ENCODE data around the gene TNFRSF1A. TPM values are rescaled to one million over a fixed set of nuclear protein-coding genes. Genes with fewer than 3 reads are reported as not detected.

TNFRSF1A gene
- total and polyA plus RNA-seq, 2 of the 13 experiments (the other 11 are each of a cell fraction or from before 2014, with no cell fraction given): 41.5 to 61.2 TPM

GRCh38 chr12:6335451-6336078 lies 6.3 kb downstream of the TNFRSF1A start (continued):
- TF ChIP-seq ZNF12 (CRISPR knock-in tag; IDR thresholded peaks at IDR 0.05) (peak; percentile 43; the same call in 1 of the 2 replicates), RFXANK (CRISPR knock-in tag; IDR thresholded peaks at IDR 0.05) (peak; percentile 58; the same call in 1 of the 2 replicates), RBM22 (optimal IDR thresholded peaks at IDR 0.05; ENCODE audit: low read length) (peak; percentile 75), SIN3A (IDR thresholded peaks at IDR 0.05; ENCODE audit: borderline replicate concordance, low read depth, low read length) (peak; percentile 65; the same call in 1 of the 2 replicates), TP53 (CRISPR knock-in tag; conservative IDR thresholded peaks at IDR 0.05) (peak; percentile 67; the same call in 1 of the 2 replicates), ZNF331 (CRISPR knock-in tag; IDR thresholded peaks at IDR 0.05) (no peak), POGK (CRISPR knock-in tag; conservative IDR thresholded peaks at IDR 0.05) (0 out of 2 replicates have a peak, but pooled peaks have one; percentile 52), HNF4A (CRISPR knock-in tag; IDR thresholded peaks at IDR 0.05) (peak; percentile 67)
- TF ChIP-seq, protein P1, sequence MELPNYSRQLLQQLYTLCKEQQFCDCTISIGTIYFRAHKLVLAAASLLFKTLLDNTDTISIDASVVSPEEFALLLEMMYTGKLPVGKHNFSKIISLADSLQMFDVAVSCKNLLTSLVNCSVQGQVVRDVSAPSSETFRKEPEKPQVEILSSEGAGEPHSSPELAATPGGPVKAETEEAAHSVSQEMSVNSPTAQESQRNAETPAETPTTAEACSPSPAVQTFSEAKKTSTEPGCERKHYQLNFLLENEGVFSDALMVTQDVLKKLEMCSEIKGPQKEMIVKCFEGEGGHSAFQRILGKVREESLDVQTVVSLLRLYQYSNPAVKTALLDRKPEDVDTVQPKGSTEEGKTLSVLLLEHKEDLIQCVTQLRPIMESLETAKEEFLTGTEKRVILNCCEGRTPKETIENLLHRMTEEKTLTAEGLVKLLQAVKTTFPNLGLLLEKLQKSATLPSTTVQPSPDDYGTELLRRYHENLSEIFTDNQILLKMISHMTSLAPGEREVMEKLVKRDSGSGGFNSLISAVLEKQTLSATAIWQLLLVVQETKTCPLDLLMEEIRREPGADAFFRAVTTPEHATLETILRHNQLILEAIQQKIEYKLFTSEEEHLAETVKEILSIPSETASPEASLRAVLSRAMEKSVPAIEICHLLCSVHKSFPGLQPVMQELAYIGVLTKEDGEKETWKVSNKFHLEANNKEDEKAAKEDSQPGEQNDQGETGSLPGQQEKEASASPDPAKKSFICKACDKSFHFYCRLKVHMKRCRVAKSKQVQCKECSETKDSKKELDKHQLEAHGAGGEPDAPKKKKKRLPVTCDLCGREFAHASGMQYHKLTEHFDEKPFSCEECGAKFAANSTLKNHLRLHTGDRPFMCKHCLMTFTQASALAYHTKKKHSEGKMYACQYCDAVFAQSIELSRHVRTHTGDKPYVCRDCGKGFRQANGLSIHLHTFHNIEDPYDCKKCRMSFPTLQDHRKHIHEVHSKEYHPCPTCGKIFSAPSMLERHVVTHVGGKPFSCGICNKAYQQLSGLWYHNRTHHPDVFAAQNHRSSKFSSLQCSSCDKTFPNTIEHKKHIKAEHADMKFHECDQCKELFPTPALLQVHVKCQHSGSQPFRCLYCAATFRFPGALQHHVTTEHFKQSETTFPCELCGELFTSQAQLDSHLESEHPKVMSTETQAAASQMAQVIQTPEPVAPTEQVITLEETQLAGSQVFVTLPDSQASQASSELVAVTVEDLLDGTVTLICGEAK (IDR thresholded peaks at IDR 0.05): no peak
- TF ChIP-seq, protein P1 (CRISPR knock-in tag; IDR thresholded peaks at IDR 0.05): peak; percentile 40; the same call in 1 of the 2 replicates
- TF ChIP-seq, protein P2, sequence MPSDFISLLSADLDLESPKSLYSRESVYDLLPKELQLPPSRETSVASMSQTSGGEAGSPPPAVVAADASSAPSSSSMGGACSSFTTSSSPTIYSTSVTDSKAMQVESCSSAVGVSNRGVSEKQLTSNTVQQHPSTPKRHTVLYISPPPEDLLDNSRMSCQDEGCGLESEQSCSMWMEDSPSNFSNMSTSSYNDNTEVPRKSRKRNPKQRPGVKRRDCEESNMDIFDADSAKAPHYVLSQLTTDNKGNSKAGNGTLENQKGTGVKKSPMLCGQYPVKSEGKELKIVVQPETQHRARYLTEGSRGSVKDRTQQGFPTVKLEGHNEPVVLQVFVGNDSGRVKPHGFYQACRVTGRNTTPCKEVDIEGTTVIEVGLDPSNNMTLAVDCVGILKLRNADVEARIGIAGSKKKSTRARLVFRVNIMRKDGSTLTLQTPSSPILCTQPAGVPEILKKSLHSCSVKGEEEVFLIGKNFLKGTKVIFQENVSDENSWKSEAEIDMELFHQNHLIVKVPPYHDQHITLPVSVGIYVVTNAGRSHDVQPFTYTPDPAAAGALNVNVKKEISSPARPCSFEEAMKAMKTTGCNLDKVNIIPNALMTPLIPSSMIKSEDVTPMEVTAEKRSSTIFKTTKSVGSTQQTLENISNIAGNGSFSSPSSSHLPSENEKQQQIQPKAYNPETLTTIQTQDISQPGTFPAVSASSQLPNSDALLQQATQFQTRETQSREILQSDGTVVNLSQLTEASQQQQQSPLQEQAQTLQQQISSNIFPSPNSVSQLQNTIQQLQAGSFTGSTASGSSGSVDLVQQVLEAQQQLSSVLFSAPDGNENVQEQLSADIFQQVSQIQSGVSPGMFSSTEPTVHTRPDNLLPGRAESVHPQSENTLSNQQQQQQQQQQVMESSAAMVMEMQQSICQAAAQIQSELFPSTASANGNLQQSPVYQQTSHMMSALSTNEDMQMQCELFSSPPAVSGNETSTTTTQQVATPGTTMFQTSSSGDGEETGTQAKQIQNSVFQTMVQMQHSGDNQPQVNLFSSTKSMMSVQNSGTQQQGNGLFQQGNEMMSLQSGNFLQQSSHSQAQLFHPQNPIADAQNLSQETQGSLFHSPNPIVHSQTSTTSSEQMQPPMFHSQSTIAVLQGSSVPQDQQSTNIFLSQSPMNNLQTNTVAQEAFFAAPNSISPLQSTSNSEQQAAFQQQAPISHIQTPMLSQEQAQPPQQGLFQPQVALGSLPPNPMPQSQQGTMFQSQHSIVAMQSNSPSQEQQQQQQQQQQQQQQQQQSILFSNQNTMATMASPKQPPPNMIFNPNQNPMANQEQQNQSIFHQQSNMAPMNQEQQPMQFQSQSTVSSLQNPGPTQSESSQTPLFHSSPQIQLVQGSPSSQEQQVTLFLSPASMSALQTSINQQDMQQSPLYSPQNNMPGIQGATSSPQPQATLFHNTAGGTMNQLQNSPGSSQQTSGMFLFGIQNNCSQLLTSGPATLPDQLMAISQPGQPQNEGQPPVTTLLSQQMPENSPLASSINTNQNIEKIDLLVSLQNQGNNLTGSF (CRISPR knock-in tag; IDR thresholded peaks at IDR 0.05): 0 out of 2 replicates have a peak, but pooled peaks have one; percentile 64
